HepG2 (cell line): Measurements from ENCODE around the gene ZIM2. TPM values are rescaled to one million over a fixed set of nuclear protein-coding genes. Genes with fewer than 3 reads are reported as not detected.

ENCODE experiments used
- AFF4 ChIP-seq: sonication (generic); formaldehyde crosslinking; IDR thresholded peaks from 2 replicates; pipeline ENCODE4 v1.4.0; 2020; ENCODE audit warnings: missing genetic modification reagents
- DMAP1 ChIP-seq: IDR thresholded peaks from 2 replicates; pipeline ENCODE4 v1.6.1; 2016
- HNF4G ChIP-seq, 2 experiments: sonication (generic) in 1 of 2; formaldehyde crosslinking in 1 of 2; IDR thresholded peaks; 2 replicates each; pipeline versions ENCODE4 v1.4.0 to v1.6.1; 2011 to 2020; ENCODE audit warnings: borderline replicate concordance in 2 of 2, low read depth in 2 of 2, mild to moderate bottlenecking in 2 of 2, low read length in 1 of 2, missing genetic modification reagents in 1 of 2, moderate library complexity in 1 of 2
- IRF2 ChIP-seq: IDR thresholded peaks from 2 replicates; pipeline ENCODE4 v1.6.1; 2018; ENCODE audit warnings: missing genetic modification reagents, missing compliant biosample characterization
- KLF16 ChIP-seq, 2 experiments: sonication (generic) in 1 of 2; formaldehyde crosslinking in 1 of 2; IDR thresholded peaks; 2 replicates each; pipeline versions ENCODE4 v1.6.1 to v1.8.0; 2016 to 2023; ENCODE audit warnings: missing genetic modification reagents in 2 of 2, missing compliant biosample characterization in 1 of 2
- NFIC ChIP-seq: IDR thresholded peaks from 2 replicates; pipeline ENCODE4 v1.6.1; 2012; ENCODE audit warnings: mild to moderate bottlenecking, low read length, inconsistent platforms
- SP1 ChIP-seq, 2 experiments: fragments of 450-650 bp in 1 of 2; sonication (generic) in 1 of 2; formaldehyde crosslinking in 1 of 2; IDR thresholded peaks; 2 replicates each; pipeline versions ENCODE4 v1.4.0 to v1.6.1; 2016 to 2020; ENCODE audit warnings: missing genetic modification reagents in 1 of 2
- TARDBP ChIP-seq: sonication (generic); formaldehyde crosslinking; IDR thresholded peaks from 2 replicates; pipeline ENCODE4 v1.8.0; 2022; ENCODE audit warnings: mild to moderate bottlenecking, missing genetic modification reagents
- THAP11 ChIP-seq: IDR thresholded peaks from 2 replicates; pipeline ENCODE4 v1.6.1; 2016; ENCODE audit warnings: missing biosample characterization, missing genetic modification reagents
- YEATS2 ChIP-seq: sonication (generic); formaldehyde crosslinking; IDR thresholded peaks from 2 replicates; pipeline ENCODE4 v1.4.0; 2020; ENCODE audit warnings: missing genetic modification reagents, borderline replicate concordance
- ZFP37 ChIP-seq: sonication (generic); formaldehyde crosslinking; IDR thresholded peaks from 2 replicates; pipeline ENCODE4 v1.4.0; 2020; ENCODE audit warnings: missing genetic modification reagents, borderline replicate concordance
- ZHX1 ChIP-seq: sonication (generic); formaldehyde crosslinking; IDR thresholded peaks from 2 replicates; pipeline ENCODE4 v1.8.1; 2022; ENCODE audit warnings: low read depth, mild to moderate bottlenecking, missing genetic modification reagents
- ZNF136 ChIP-seq: sonication (generic); formaldehyde crosslinking; IDR thresholded peaks from 2 replicates; pipeline ENCODE4 v1.8.1; 2022; ENCODE audit warnings: low read depth, mild to moderate bottlenecking, moderate library complexity, missing genetic modification reagents
- ZNF20 ChIP-seq: sonication (generic); formaldehyde crosslinking; IDR thresholded peaks from 2 replicates; pipeline ENCODE4 v1.4.0; 2020; ENCODE audit warnings: mild to moderate bottlenecking, moderate library complexity, missing genetic modification reagents
- ZNF460 ChIP-seq: sonication (generic); formaldehyde crosslinking; IDR thresholded peaks from 2 replicates; pipeline ENCODE4 v1.5.1; 2020; ENCODE audit warnings: missing genetic modification reagents, mild to moderate bottlenecking, borderline replicate concordance
- ZNF775 ChIP-seq: sonication (generic); formaldehyde crosslinking; IDR thresholded peaks from 2 replicates; pipeline ENCODE4 v1.4.0; 2020; ENCODE audit warnings: missing genetic modification reagents, mild to moderate bottlenecking, moderate library complexity, borderline replicate concordance
- polyA plus RNA-seq, 8 experiments: library from polyadenylated mRNA; depleted of rRNA in 3 of 8; stranded (reverse) in 7 of 8; unstranded in 1 of 8; fragments of >200 nt; fragmentation: Illumina TruSeq in 4 of 8; extraction: Trizol in 4 of 8; gene quantifications; 2 replicates each; pipeline versions ENCODE4 v1.2.1 to v1.2.3, GENCODE V29; 2011 to 2016; ENCODE audit warnings: low read depth in 4 of 8, missing spikeins in 1 of 8, mixed read lengths in 1 of 8; ENCODE audit not compliant: insufficient read depth in 1 of 8
- total RNA-seq, 5 experiments: library from RNA; depleted of rRNA; stranded (reverse); fragments of >200 nt; fragmentation: Illumina TruSeq; extraction: Trizol; gene quantifications; 2 replicates each; pipeline ENCODE4 v1.2.3, GENCODE V29; 2016; ENCODE audit warnings: low read depth in 1 of 5
- TF ChIP-seq, protein P1 (sequence below): sonication (generic); formaldehyde crosslinking; conservative IDR thresholded peaks from 2 replicates; pipeline ENCODE4 v1.8.0; 2022; ENCODE audit warnings: missing genetic modification reagents

Gene ZIM2
- total and polyA plus RNA-seq, 2 of the 13 experiments (the other 11 are each of a cell fraction or from before 2014, with no cell fraction given), result 7.2 to 10.3 TPM

- TF ChIP-seq ZNF136 (CRISPR knock-in tag), result no peak
- 0 out of 2 replicates have a peak, but pooled peaks have one; percentile 41 for TF ChIP-seq ZHX1 (CRISPR knock-in tag)
- TF ChIP-seq KLF16 (CRISPR knock-in tag; IDR thresholded peaks at IDR 0.05), result peak in 1 of 2 experiments; percentile 56; a peak in 1 of 4 replicates
- peak; percentile 99 for TF ChIP-seq AFF4 (CRISPR knock-in tag)
- TF ChIP-seq ZNF775, result peak; percentile 34; the same call in 1 of the 2 replicates
- TF ChIP-seq YEATS2, result peak; percentile 28; the same call in 1 of the 2 replicates
- TF ChIP-seq, protein P1, sequence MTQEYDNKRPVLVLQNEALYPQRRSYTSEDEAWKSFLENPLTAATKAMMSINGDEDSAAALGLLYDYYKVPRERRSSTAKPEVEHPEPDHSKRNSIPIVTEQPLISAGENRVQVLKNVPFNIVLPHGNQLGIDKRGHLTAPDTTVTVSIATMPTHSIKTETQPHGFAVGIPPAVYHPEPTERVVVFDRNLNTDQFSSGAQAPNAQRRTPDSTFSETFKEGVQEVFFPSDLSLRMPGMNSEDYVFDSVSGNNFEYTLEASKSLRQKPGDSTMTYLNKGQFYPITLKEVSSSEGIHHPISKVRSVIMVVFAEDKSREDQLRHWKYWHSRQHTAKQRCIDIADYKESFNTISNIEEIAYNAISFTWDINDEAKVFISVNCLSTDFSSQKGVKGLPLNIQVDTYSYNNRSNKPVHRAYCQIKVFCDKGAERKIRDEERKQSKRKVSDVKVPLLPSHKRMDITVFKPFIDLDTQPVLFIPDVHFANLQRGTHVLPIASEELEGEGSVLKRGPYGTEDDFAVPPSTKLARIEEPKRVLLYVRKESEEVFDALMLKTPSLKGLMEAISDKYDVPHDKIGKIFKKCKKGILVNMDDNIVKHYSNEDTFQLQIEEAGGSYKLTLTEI (CRISPR knock-in tag), result no peak
- peak; percentile 22; the same call in 1 of the 2 replicates for TF ChIP-seq ZNF460 (CRISPR knock-in tag)
- TF ChIP-seq SP1 (IDR thresholded peaks at IDR 0.05), result no peak
- TF ChIP-seq SP1 (CRISPR knock-in tag; IDR thresholded peaks at IDR 0.05), result peak; percentile 33; the same call in 1 of the 2 replicates
- TF ChIP-seq ZNF20, result peak; percentile 81; the same call in 1 of the 2 replicates
- TF ChIP-seq IRF2 (CRISPR knock-in tag), result peak; percentile 78
- no peak for TF ChIP-seq HNF4G (IDR thresholded peaks at IDR 0.05; ENCODE audit: borderline replicate concordance, low read depth, low read length)
- TF ChIP-seq HNF4G (CRISPR knock-in tag; IDR thresholded peaks at IDR 0.05; ENCODE audit: borderline replicate concordance, low read depth), result peak; percentile 22; the same call in 1 of the 2 replicates
- TF ChIP-seq ZFP37 (CRISPR knock-in tag), result peak; percentile 61; the same call in 1 of the 2 replicates
- no peak; the same call in none of the 2 replicates for TF ChIP-seq NFIC
- TF ChIP-seq DMAP1 (CRISPR knock-in tag), result peak; percentile 70; the same call in 1 of the 2 replicates
- TF ChIP-seq THAP11 (CRISPR knock-in tag), result peak; percentile 73
- TF ChIP-seq TARDBP, result peak; percentile 53; the same call in 1 of the 2 replicates
Measured at GRCh38 chr19:56880592-56881190, 40.2 kb upstream of the ZIM2 start (continued).
